ENCODE results near the gene DLX5. TPM values are rescaled to one million over a fixed set of nuclear protein-coding genes. Genes with fewer than 3 reads are reported as not detected.

The DLX5 gene
- total RNA-seq, 1 experiment from 2014 or later = not detected

GRCh38 chr7:97064972-97065587 lies 40.4 kb upstream of the DLX5 start:
- H3K27ac Mint-ChIP-seq = no peak overlapping the region
- no peak overlapping the region for H3K4me3 Mint-ChIP-seq
- no peaks in the 10 kb centered on the region for H3K36me3 Mint-ChIP-seq
- peaks cover 3% of the 10 kb centered on the region for H3K9me3 Mint-ChIP-seq
- POLR2A ChIA-PET = no interaction called here
- CTCF ChIA-PET = interaction anchor here (1.1 to 2.5 kb wide), 3 partner anchors 38 to 69 kb away, joined by 3 to 10 read pairs (median 3); no protein-coding TSS in a partner anchor
- TF ChIP-seq ATF1 (CRISPR knock-in tag; IDR thresholded peaks at IDR 0.05) = no peak
- TF ChIP-seq CTCF (IDR thresholded peaks at IDR 0.05) = peak; percentile 40; the same call in 1 of the 2 replicates
- TF ChIP-seq TP53 (CRISPR knock-in tag; IDR thresholded peaks at IDR 0.05) = no peak
- H3K4me1 Mint-ChIP-seq = no peaks in the 10 kb centered on the region; the same call in 1 of the 2 replicates
- peaks cover 4% of the 10 kb centered on the region for H3K27me3 Mint-ChIP-seq (ENCODE audit: low read depth)
- DNase-seq (ENCODE audit: low spot score) (no peak), ATAC-seq (peak; percentile 93)

GRCh38 chr7:97064020-97064419 lies 39.4 kb upstream of the DLX5 start:
- no peak for ATAC-seq
- no peak overlapping the region for H3K27ac Mint-ChIP-seq
- no peaks in the 10 kb centered on the region; the same call in 1 of the 2 replicates for H3K4me1 Mint-ChIP-seq
- DNase-seq (ENCODE audit: low spot score) = no peak
- peaks cover 9% of the 10 kb centered on the region for H3K27me3 Mint-ChIP-seq (ENCODE audit: low read depth)
- H3K9me3 Mint-ChIP-seq = peaks cover 14% of the 10 kb centered on the region
- TF ChIP-seq ELF4 (CRISPR knock-in tag; IDR thresholded peaks at IDR 0.05; ENCODE audit: low read depth) (no peak), AR (CRISPR knock-in tag; IDR thresholded peaks at IDR 0.05) (no peak), HMGA2 (CRISPR knock-in tag; IDR thresholded peaks at IDR 0.05) (no peak), KAT7 (CRISPR knock-in tag; IDR thresholded peaks at IDR 0.05; ENCODE audit: borderline replicate concordance) (no peak), FOXJ3 (CRISPR knock-in tag; IDR thresholded peaks at IDR 0.05; ENCODE audit: borderline replicate concordance) (no peak), FOXP4 (CRISPR knock-in tag; IDR thresholded peaks at IDR 0.05) (no peak), MLX (CRISPR knock-in tag; IDR thresholded peaks at IDR 0.05) (no peak), NR2C2 (CRISPR knock-in tag; IDR thresholded peaks at IDR 0.05) (no peak), CDX4 (CRISPR knock-in tag; IDR thresholded peaks at IDR 0.05; ENCODE audit: borderline replicate concordance) (no peak), E2F5 (CRISPR knock-in tag; IDR thresholded peaks at IDR 0.05) (no peak), GTF2I (CRISPR knock-in tag; conservative IDR thresholded peaks at IDR 0.05) (no peak), OVOL2 (CRISPR knock-in tag; IDR thresholded peaks at IDR 0.05; ENCODE audit: borderline replicate concordance) (no peak)
- no peak overlapping the region for H3K4me3 Mint-ChIP-seq
- ChIA-PET CTCF (interaction anchor here (0.7 to 0.9 kb wide), 2 partner anchors 40 to 592 kb away, joined by 3 read pairs; no protein-coding TSS in a partner anchor), POLR2A (interaction anchor here (0.7 kb wide), 1 partner anchor 100 kb away, joined by 3 read pairs; no protein-coding TSS in a partner anchor)
- H3K36me3 Mint-ChIP-seq = 0 out of 2 replicates have a peak, but pooled peaks cover 3% of the 10 kb centered on the region
